ENCODE data around the gene ATP11A.

The ATP11A gene

GRCh38 chr13:112752211-112752610 is 62.4 kb downstream of the ATP11A start:
- no peak for DNase-seq (ENCODE audit: low read depth)
- TF ChIP-seq CTCF (IDR thresholded peaks at IDR 0.05; ENCODE audit: low read depth, low read length, missing control alignments): no peak
- H3K4me3 ChIP-seq (ENCODE audit: low read depth, low read length): no peak overlapping the region

- no peak for TF ChIP-seq CTCF (IDR thresholded peaks at IDR 0.05; ENCODE audit: low read depth, low read length, missing control alignments)
- H3K4me3 ChIP-seq (ENCODE audit: low read depth, low read length): no peak overlapping the region
- DNase-seq (ENCODE audit: low read depth): no peak
Observed at GRCh38 chr13:112752711-112753541, 63.1 kb downstream of the ATP11A start.

- no peak for TF ChIP-seq CTCF (IDR thresholded peaks at IDR 0.05; ENCODE audit: low read depth, low read length, missing control alignments)
- DNase-seq (ENCODE audit: low read depth): no peak
Observed at GRCh38 chr13:112753833-112754232, 64.0 kb downstream of the ATP11A start.

GRCh38 chr13:112754281-112755025 is 64.6 kb downstream of the ATP11A start:
- DNase-seq (ENCODE audit: low read depth): no peak
- no peak overlapping the region for H3K4me3 ChIP-seq (ENCODE audit: low read depth, low read length)
- no peak for TF ChIP-seq CTCF (IDR thresholded peaks at IDR 0.05; ENCODE audit: low read depth, low read length, missing control alignments)

More at GRCh38 chr13:112753833-112754232, 64.0 kb downstream of the ATP11A start:
- H3K4me3 ChIP-seq (ENCODE audit: low read depth, low read length): no peak overlapping the region

GRCh38 chr13:112755331-112755730 is 65.5 kb downstream of the ATP11A start:
- DNase-seq (ENCODE audit: low read depth): no peak
- no peak for TF ChIP-seq CTCF (IDR thresholded peaks at IDR 0.05; ENCODE audit: low read depth, low read length, missing control alignments)
- H3K4me3 ChIP-seq (ENCODE audit: low read depth, low read length): no peak overlapping the region

GRCh38 chr13:112756081-112756480 is 66.2 kb downstream of the ATP11A start:
- DNase-seq (ENCODE audit: low read depth): no peak
- H3K4me3 ChIP-seq (ENCODE audit: low read depth, low read length): no peak overlapping the region
- TF ChIP-seq CTCF (IDR thresholded peaks at IDR 0.05; ENCODE audit: low read depth, low read length, missing control alignments): no peak
